Right atrium auricular region (tissue), 2 donors: Measurements from ENCODE around the gene MALAT1. TPM values are rescaled to one million over a fixed set of nuclear protein-coding genes. Genes with fewer than 3 reads are reported as not detected.

Source experiments
- DNase-seq: peaks from one replicate; pipeline ENCODE4 v3.0.0-alpha.2; 2019; ENCODE audit warnings: low spot score
- H3K27ac ChIP-seq, 2 donors: fragments of 200-600 bp; sonication (generic); 1 replicate in 1 of 2; 2 replicates in 1 of 2; pipeline ENCODE4 v1.5.1; 2016 to 2019
- H3K27me3 ChIP-seq, 2 donors: fragments of 200-600 bp; sonication (generic); one replicate each; pipeline versions ENCODE4 v1.5.1 to v1.6.0; 2017 to 2019
- H3K36me3 ChIP-seq: fragments of 200-600 bp; sonication (generic); one replicate; pipeline ENCODE4 v1.5.1; 2016
- H3K4me1 ChIP-seq, 2 donors: fragments of 200-600 bp; sonication (generic); one replicate each; pipeline versions ENCODE4 v1.5.1 to v1.6.0; 2017 to 2019
- H3K4me3 ChIP-seq, 2 donors: fragments of 200-600 bp; sonication (generic); 1 replicate in 1 of 2; 2 replicates in 1 of 2; pipeline ENCODE4 v1.5.1; 2017 to 2019; ENCODE audit warnings: mild to moderate bottlenecking in 1 of 2, moderate library complexity in 1 of 2
- H3K9me3 ChIP-seq, 2 donors: fragments of 200-600 bp; sonication (generic); one replicate each; pipeline ENCODE4 v1.5.1; 2019
- CTCF ChIP-seq, 2 donors: fragments of 200-600 bp; sonication (generic); IDR thresholded peaks; one replicate each; pipeline ENCODE4 v1.5.1; 2019; ENCODE audit warnings: antibody characterized with exemption in 2 of 2
- total RNA-seq, 2 donors: library from RNA; depleted of rRNA; stranded (reverse); fragments of >200 nt; gene quantifications; one replicate each; pipeline ENCODE4 v1.1.0, GENCODE V29; 2016

Gene MALAT1
- total RNA-seq, 2 donors from 2014 or later, result 2,120 to 2,577 TPM

GRCh38 chr11:65537620-65538231 is 38.9 kb downstream of the MALAT1 start:
- no peak overlapping the region for H3K4me3 ChIP-seq
- no peak for DNase-seq
- no peaks in the 10 kb centered on the region for H3K9me3 ChIP-seq
- H3K4me1 ChIP-seq, result peaks cover 0 to 23% of the 10 kb centered on the region in 2 donors
- H3K36me3 ChIP-seq, result peaks cover 43% of the 10 kb centered on the region
- H3K27me3 ChIP-seq, result no peaks in the 10 kb centered on the region
- no peak for TF ChIP-seq CTCF (IDR thresholded peaks at IDR 0.05)
- no peak overlapping the region for H3K27ac ChIP-seq

- Histone ChIP-seq H3K4me3 (no peak overlapping the region), H3K36me3 (peaks cover 36% of the 10 kb centered on the region), H3K27ac (no peak overlapping the region), H3K9me3 (no peaks in the 10 kb centered on the region), H3K4me1 (peaks cover 0 to 23% of the 10 kb centered on the region in 2 donors), H3K27me3 (no peaks in the 10 kb centered on the region)
- DNase-seq, result no peak
- TF ChIP-seq CTCF (IDR thresholded peaks at IDR 0.05), result no peak
Measured at GRCh38 chr11:65538232-65538914, 39.5 kb downstream of the MALAT1 start.

GRCh38 chr11:65538915-65539743 is 40.3 kb downstream of the MALAT1 start:
- TF ChIP-seq CTCF (IDR thresholded peaks at IDR 0.05), result no peak
- no peak for DNase-seq
- H3K9me3 ChIP-seq, result no peaks in the 10 kb centered on the region
- peaks cover 0 to 23% of the 10 kb centered on the region in 2 donors for H3K4me1 ChIP-seq
- no peaks in the 10 kb centered on the region for H3K27me3 ChIP-seq
- peak overlapping the region in 1 of 2 donors; percentile 51 for H3K4me3 ChIP-seq
- peaks cover 35% of the 10 kb centered on the region for H3K36me3 ChIP-seq
- H3K27ac ChIP-seq, result peak overlapping the region; percentile 87 to 90

- Histone ChIP-seq H3K27me3 (no peaks in the 10 kb centered on the region), H3K36me3 (peaks cover 35% of the 10 kb centered on the region), H3K9me3 (no peaks in the 10 kb centered on the region), H3K4me1 (peaks cover 0 to 23% of the 10 kb centered on the region in 2 donors), H3K4me3 (peak overlapping the region; percentile 35 to 51), H3K27ac (peak overlapping the region; percentile 87 to 90)
- TF ChIP-seq CTCF (IDR thresholded peaks at IDR 0.05), result peak in 1 of 2 donors; percentile 77
- no peak for DNase-seq
Measured at GRCh38 chr11:65539744-65540289, 41.0 kb downstream of the MALAT1 start.

GRCh38 chr11:65540290-65541092 is 41.6 kb downstream of the MALAT1 start:
- Histone ChIP-seq H3K4me3 (peak overlapping the region; percentile 35 to 51), H3K9me3 (no peaks in the 10 kb centered on the region), H3K27me3 (no peaks in the 10 kb centered on the region), H3K4me1 (peaks cover 0 to 23% of the 10 kb centered on the region in 2 donors), H3K36me3 (peaks cover 29% of the 10 kb centered on the region), H3K27ac (peak overlapping the region; percentile 87 to 90)
- peak; percentile 88 to 90 for TF ChIP-seq CTCF (IDR thresholded peaks at IDR 0.05)
- peak; percentile 93 for DNase-seq
